B cell (primary cell): ENCODE data around the gene FHIT. TPM values are rescaled to one million over a fixed set of nuclear protein-coding genes. Genes with fewer than 3 reads are reported as not detected.

Experiments
- ATAC-seq: fragments of 200-7000 bp; cut with Tn5 transposase; one replicate; pipeline ENCODE4 v1.10.0; 2021; ENCODE audit warnings: low read depth, mild to moderate bottlenecking, moderate number of reproducible peaks, moderate library complexity
- CTCF ChIA-PET: fragments of 350-600 bp; sonication (Branson Sonifier 250); formaldehyde crosslinking; loops from one replicate; lab custom pipeline; 2021; ENCODE audit warnings: antibody characterized with exemption, inconsistent platforms; lab: Charles Lee
- POLR2A ChIA-PET: fragments of 350-600 bp; sonication (Branson Sonifier 250); formaldehyde crosslinking; loops from one replicate; lab custom pipeline; 2021; ENCODE audit warnings: antibody characterized with exemption; lab: Charles Lee
- DNase-seq: peaks from one replicate; pipeline ENCODE4 v3.0.0; 2013
- H2AFZ ChIP-seq: 2 replicates; pipeline ENCODE4 v1.6.1; 2012; ENCODE audit warnings: mild to moderate bottlenecking, low read depth, low read length; ENCODE audit not compliant: insufficient read depth, poor library complexity, severe bottlenecking
- H3K27ac ChIP-seq, 2 donors: 1 replicate in 1 of 2; 2 replicates in 1 of 2; pipeline ENCODE4 v1.5.1; 2012 to 2013; ENCODE audit warnings: low read length in 2 of 2, mild to moderate bottlenecking in 2 of 2, moderate library complexity in 1 of 2
- H3K27me3 ChIP-seq, 4 experiments: fragments of 200-600 bp in 1 of 4; sonication (generic) in 1 of 4; replicated peaks in 1 of 4; 1 replicate in 2 of 4; 2 replicates in 2 of 4; pipeline versions ENCODE4 v1.6.1 to v1.7.0; 2013 to 2016; ENCODE audit warnings: low read length in 3 of 4, mild to moderate bottlenecking in 2 of 4, mixed read lengths in 1 of 4, moderate library complexity in 1 of 4; ENCODE audit not compliant: insufficient read depth in 4 of 4, control insufficient read depth in 3 of 4; ENCODE audit errors: control extremely low read depth in 1 of 4
- H3K36me3 ChIP-seq, 2 experiments: replicated peaks in 1 of 2; 1 replicate in 1 of 2; 2 replicates in 1 of 2; pipeline versions ENCODE4 v1.6.1 to v1.7.1; 2013; ENCODE audit warnings: low read length in 1 of 2; ENCODE audit not compliant: insufficient read depth in 2 of 2, control insufficient read depth in 1 of 2; ENCODE audit errors: control extremely low read depth in 1 of 2, extremely low read depth in 1 of 2
- H3K4me1 ChIP-seq, 2 donors: fragments of 200-600 bp in 1 of 2; sonication (generic) in 1 of 2; 1 replicate in 1 of 2; 2 replicates in 1 of 2; pipeline versions ENCODE4 v1.5.1 to v1.6.1; 2013 to 2017; ENCODE audit warnings: low read length in 2 of 2; ENCODE audit not compliant: control insufficient read depth in 2 of 2, insufficient read depth in 2 of 2
- H3K4me2 ChIP-seq: replicated peaks from 2 replicates; pipeline ENCODE3; 2012; ENCODE audit warnings: mild to moderate bottlenecking, low read depth, low read length; ENCODE audit not compliant: poor library complexity, severe bottlenecking
- H3K4me3 ChIP-seq, 5 experiments: fragments of 200-600 bp in 1 of 5; sonication (generic) in 1 of 5; 1 replicate in 3 of 5; 2 replicates in 2 of 5; pipeline versions ENCODE4 v1.5.1 to v1.7.0; 2011 to 2016; ENCODE audit warnings: low read length in 4 of 5, mild to moderate bottlenecking in 4 of 5, low read depth in 2 of 5, control low read depth in 1 of 5, moderate library complexity in 1 of 5; ENCODE audit not compliant: insufficient read depth in 1 of 5; ENCODE audit errors: control extremely low read depth in 1 of 5, extremely low read depth in 1 of 5
- H3K79me2 ChIP-seq: fragments of 200-600 bp; sonication (generic); one replicate; pipeline ENCODE4 v1.6.0; 2016; ENCODE audit warnings: low read length; ENCODE audit not compliant: control insufficient read depth, insufficient read depth
- H3K9ac ChIP-seq: fragments of 200-600 bp; sonication (generic); 2 replicates; pipeline ENCODE4 v1.6.1; 2017; ENCODE audit warnings: mild to moderate bottlenecking, low read length, moderate library complexity
- H3K9me3 ChIP-seq, 3 donors: one replicate each; pipeline versions ENCODE4 v1.6.1 to v1.7.1; 2013; ENCODE audit warnings: low read length in 2 of 3; ENCODE audit not compliant: control insufficient read depth in 2 of 3, insufficient read depth in 1 of 3; ENCODE audit errors: control extremely low read depth in 1 of 3
- H4K20me1 ChIP-seq: 2 replicates; pipeline ENCODE4 v1.6.0; 2012; ENCODE audit warnings: mild to moderate bottlenecking, low read length; ENCODE audit not compliant: insufficient read depth, control insufficient read depth, poor library complexity, severe bottlenecking
- H3K27ac Mint-ChIP-seq: one replicate; pipeline ENCODE4 v1.8.0; 2021; ENCODE audit warnings: mixed read lengths
- H3K27me3 Mint-ChIP-seq: one replicate; pipeline ENCODE4 v1.8.0; 2021; ENCODE audit warnings: mixed read lengths
- H3K4me1 Mint-ChIP-seq: one replicate; pipeline ENCODE4 v1.8.0; 2021; ENCODE audit warnings: mixed read lengths
- H3K4me3 Mint-ChIP-seq: one replicate; pipeline ENCODE4 v1.8.0; 2021; ENCODE audit warnings: mixed read lengths
- H3K9me3 Mint-ChIP-seq: one replicate; pipeline ENCODE4 v1.8.0; 2022; ENCODE audit warnings: mixed read lengths; ENCODE audit not compliant: insufficient read depth
- CTCF ChIP-seq: fragments of 200-600 bp; IDR thresholded peaks from one replicate; pipeline ENCODE4 v1.8.0; 2022; ENCODE audit warnings: antibody characterized with exemption, mild to moderate bottlenecking
- EZH2 ChIP-seq: IDR thresholded peaks from 2 replicates; pipeline ENCODE4 v1.6.1; 2012; ENCODE audit warnings: borderline replicate concordance, low read depth, mild to moderate bottlenecking, moderate library complexity, low read length; ENCODE audit not compliant: insufficient read depth, poor library complexity, severe bottlenecking
- WGBS: methylation state at CpG from one replicate; pipeline ENCODE4 v1.1.5; 2013; ENCODE audit warnings: missing lambda C conversion rate; ENCODE audit not compliant: insufficient coverage; 5-methylcytosine and 5-hydroxymethylcytosine counted together
- intact Hi-C: fragments of 100-400 bp; cut with micrococcal nuclease; formaldehyde crosslinking; loops from one replicate; pipeline ENCODE4 v1.10.0; 2022
- polyA plus RNA-seq: library from polyadenylated mRNA; depleted of rRNA; stranded (reverse); fragments of >200 nt; gene quantifications from 2 replicates; pipeline ENCODE4 v1.2.3, GENCODE V29; 2012
- total RNA-seq, 2 donors: library from RNA; stranded (reverse); fragments of 120-200 nt in 1 of 2; gene quantifications; 1 replicate in 1 of 2; 2 replicates in 1 of 2; pipeline versions ENCODE4 v1.2.3 to v1.2.4, GENCODE V29; 2013 to 2022

FHIT gene
- total and polyA plus RNA-seq, 2 donors (not counting 1 experiment from before 2014, with no cell fraction given), result 1.7 to 7.8 TPM

- peaks cover 15 to 17% of the 10 kb centered on the region in 2 donors for H3K4me1 ChIP-seq
- H4K20me1 ChIP-seq, result no peaks in the 10 kb centered on the region
- ChIA-PET CTCF (no interaction called here), POLR2A (no interaction called here)
- no peak overlapping the region for H3K4me3 ChIP-seq
- H2AFZ ChIP-seq, result no peak overlapping the region
- intact Hi-C loops, result no loop called here
- no peak overlapping the region for H3K27ac ChIP-seq
- no peaks in the 10 kb centered on the region for H3K36me3 ChIP-seq
- no peak for DNase-seq
- TF ChIP-seq EZH2 (no peak), CTCF (no peak)
- H3K27me3 ChIP-seq, result no peaks in the 10 kb centered on the region
- Mint-ChIP-seq H3K27me3 (peaks cover 4% of the 10 kb centered on the region), H3K27ac (no peak overlapping the region), H3K4me3 (no peak overlapping the region), H3K9me3 (no peaks in the 10 kb centered on the region), H3K4me1 (peaks cover 22% of the 10 kb centered on the region)
- ATAC-seq, result no peak
- no peak overlapping the region for H3K9ac ChIP-seq
- no peak overlapping the region for H3K4me2 ChIP-seq
- no peaks in the 10 kb centered on the region for H3K79me2 ChIP-seq
- no peaks in the 10 kb centered on the region for H3K9me3 ChIP-seq
- WGBS, result no CpG with 5 or more reads among the region's 2 CpGs
Measured at GRCh38 chr3:61248496-61248895, 2.8 kb downstream of the FHIT start.

- ChIA-PET CTCF (no interaction called here), POLR2A (no interaction called here)
- WGBS, result 100% methylated on average over 1 of the region's 4 CpGs
- Histone ChIP-seq H3K79me2 (no peaks in the 10 kb centered on the region), H3K9ac (no peak overlapping the region), H4K20me1 (no peaks in the 10 kb centered on the region), H3K27ac (no peak overlapping the region), H3K36me3 (no peaks in the 10 kb centered on the region), H3K9me3 (no peaks in the 10 kb centered on the region), H3K4me3 (no peak overlapping the region), H3K4me1 (peaks cover 15 to 17% of the 10 kb centered on the region in 2 donors), H2AFZ (no peak overlapping the region), H3K4me2 (no peak overlapping the region), H3K27me3 (no peaks in the 10 kb centered on the region)
- H3K9me3 Mint-ChIP-seq, result no peaks in the 10 kb centered on the region
- no peaks in the 10 kb centered on the region for H3K27me3 Mint-ChIP-seq
- no peak overlapping the region for H3K27ac Mint-ChIP-seq
- H3K4me1 Mint-ChIP-seq, result peaks cover 22% of the 10 kb centered on the region
- no peak for TF ChIP-seq CTCF
- no peak for TF ChIP-seq EZH2
- ATAC-seq (no peak), DNase-seq (no peak)
- H3K4me3 Mint-ChIP-seq, result no peak overlapping the region
- intact Hi-C loops, result no loop called here
Measured at GRCh38 chr3:61247191-61247590, 4.1 kb downstream of the FHIT start.
